ELF-1 (cell line): ENCODE measurements around the gene EEF1AKMT3.
"Not testable (repeated sequence)": the region's sequence is repeated elsewhere in the genome, so short reads cannot be mapped to it uniquely, and the experiment has no call there.

Source experiments
- DNase-seq: peaks from one replicate; pipeline ENCODE4 v3.0.0-alpha.2; 2016; ENCODE audit warnings: low read depth, low spot score

Gene EEF1AKMT3

DNA sequence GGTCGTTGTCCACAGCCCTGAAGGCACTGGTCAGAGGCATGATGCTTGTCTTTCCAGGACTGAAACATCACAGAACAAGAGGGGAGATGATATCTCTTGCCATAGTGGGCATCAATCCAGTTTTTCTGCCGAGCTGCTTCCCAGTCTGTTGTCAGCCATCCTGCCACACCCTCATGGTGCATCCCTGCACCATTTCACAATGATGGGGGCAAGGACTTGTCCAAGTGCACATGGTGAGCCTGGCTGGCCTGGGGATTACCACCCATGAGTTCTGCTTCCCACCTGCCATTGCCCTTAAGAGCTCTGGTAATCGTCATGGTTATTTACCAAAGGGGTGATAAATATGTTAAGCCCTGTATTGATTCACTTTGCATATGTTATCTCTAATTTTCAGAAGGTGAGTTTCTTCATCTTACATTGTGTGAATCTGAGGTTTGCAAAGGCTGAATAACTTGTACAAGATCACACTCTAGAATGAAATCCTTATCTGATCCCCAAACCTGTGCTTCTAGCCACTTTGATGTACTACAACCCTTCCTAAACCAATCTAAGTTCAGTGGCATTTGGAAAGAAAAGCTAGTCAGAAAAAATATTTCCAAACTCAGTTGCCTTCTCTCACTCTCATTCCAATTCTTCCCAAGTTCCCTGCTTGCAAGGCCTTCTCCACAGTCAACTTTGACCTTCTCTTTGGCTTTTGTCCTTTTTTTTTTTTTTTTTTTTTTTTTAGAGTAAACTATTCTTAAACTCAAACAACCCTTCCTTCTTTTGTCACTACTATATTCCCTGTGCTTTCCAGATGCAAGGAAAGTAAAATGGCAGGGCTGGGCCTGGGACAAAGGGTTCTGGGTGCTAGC is 43.8 kb downstream of the EEF1AKMT3 start:
- DNase-seq: no peak

DNA sequence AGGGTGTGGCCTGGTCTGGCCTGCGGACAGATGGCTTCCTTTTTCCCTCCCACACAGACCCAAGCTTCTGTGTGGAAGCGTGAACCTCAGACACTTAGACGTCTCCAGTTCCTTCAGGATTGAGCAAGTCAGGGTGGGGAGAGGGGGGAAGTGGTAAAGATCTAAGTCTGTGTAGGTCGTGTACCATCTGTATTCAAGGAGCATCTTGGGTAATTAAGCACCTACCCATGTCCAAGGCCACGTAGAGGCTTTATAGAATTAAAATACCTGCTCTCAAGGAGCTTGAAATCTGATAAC is 44.4 kb downstream of the EEF1AKMT3 start:
- no peak for DNase-seq

DNA sequence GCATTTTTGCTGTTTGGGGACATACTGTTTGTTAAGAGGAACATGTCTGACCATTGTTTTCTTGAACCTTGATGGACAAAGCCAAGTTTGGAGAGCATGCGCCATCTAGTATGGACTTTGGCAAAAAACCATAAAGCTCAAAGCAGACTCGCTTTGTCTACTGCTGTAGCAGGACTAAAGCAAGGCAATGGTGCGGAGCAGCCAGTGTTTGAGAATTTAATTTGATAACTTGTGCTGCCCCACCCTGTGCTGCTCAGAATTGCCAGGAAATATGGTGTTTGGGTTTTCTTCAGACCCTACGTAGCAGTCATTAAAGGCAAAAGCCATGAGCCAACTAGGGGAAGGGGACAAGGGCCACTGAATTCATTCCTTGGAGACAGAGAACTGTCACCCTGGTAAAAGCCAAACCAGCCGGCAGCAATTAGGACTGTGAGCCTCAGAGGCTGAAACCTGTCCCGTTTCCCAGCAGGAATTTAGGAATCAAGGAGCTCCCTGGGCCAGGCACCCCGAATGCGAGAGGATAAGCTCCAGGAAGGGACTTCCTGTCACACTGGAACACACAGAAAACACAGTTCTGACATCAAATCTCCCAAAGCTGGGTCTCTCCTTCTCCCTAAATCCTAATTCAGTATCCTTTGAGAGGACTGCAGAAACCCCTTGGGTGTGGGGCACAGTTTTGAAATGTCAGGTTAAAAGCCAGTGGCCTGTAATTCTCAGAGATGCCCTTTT is 45.0 kb downstream of the EEF1AKMT3 start:
- DNase-seq: no peak

DNA sequence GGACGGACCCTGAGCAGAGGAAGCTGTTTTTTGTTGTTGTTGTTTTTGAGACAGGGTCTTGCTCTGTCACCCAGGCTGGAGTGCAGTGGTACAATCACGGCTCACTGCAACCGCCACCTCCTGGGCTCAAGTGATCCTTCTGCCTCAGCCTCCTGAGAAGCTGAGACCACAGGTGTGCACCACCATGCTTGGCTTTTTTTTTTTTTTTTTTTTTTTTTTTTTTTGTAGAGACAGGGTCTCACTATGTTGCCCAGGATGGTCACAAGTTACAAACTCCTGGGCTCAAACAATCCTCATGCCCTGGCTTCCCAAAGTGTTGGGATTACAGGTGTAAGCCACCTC is 45.5 kb downstream of the EEF1AKMT3 start:
- not testable (repeated sequence) for DNase-seq

GRCh38 chr12:57820119-57820518 is 47.7 kb downstream of the EEF1AKMT3 start:
- DNase-seq: not testable (repeated sequence)

- not testable (repeated sequence) for DNase-seq
Measured at GRCh38 chr12:57821015-57821414, 48.6 kb downstream of the EEF1AKMT3 start.

GRCh38 chr12:57821474-57822214 is 49.2 kb downstream of the EEF1AKMT3 start:
- no peak for DNase-seq

DNA sequence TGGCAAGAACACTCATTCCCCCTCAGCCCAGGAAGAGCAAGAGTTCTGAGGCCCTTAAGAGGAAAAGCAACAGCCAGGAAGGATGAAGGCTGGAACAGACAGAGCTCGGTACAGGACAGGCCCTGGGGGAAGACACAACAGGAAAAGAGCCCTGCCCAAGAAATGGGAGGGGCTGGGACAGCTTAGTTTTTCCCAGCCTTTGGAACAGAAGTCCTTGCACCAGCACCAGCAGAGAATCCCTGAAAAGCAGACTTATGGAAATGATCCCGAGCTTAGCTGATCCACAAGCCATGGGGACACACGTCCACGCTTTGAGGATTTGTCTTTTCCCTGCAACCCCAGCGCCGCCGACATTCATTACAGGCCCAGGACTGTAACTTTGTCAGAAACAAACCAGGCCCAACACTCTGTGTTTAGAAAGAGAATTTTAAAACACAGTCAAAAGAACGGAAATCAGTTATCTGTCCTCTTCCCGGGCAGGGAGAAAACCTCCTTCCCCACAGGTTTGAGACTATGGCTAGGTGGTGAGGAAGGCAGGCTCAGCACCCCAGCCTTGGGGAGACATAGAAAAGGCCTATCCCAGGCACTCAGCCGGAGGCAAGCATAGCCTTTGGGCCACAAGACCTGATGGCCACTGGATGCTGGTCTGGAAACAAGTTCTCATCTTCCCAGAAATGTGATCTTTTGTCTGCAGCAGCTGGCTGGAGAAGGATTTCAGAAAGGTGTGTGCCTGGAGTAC is 50.1 kb downstream of the EEF1AKMT3 start:
- DNase-seq: no peak

DNA sequence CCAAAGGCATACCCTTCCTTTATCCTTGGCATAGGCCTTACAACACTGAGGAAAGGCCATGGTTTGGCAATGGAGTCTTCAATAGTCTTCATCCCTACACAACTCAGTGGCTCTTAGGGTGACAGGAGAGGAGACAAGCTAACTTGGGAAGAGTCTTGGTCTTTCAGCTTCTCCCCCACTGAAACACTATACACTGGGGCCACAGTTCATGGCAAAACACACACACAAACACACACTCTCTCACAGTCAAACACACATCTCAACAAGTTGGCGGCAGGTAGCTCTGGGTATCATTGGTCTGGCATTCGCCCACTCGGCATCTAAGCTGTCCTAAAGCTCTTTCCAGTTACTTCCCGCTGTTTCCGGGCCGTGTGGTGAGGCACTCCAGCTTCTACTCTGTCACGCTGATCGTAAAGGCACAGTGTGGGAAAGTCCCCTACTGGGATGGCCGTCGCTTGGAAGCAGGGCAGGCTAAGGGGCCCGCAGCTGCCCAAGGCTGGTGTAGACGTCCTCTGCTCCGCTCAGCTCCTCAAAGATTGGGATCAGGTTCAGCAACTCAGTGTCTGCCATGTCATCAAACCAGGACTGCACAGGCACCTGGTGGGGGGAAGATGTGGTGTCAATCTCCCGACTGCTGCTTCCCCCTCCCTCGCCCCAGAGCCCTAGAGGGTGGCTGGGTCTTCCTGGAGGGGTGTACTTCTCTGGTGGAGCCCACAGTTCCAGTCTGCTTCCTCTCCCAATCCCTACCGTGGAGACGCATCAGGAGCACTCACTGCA is 50.9 kb downstream of the EEF1AKMT3 start:
- no peak for DNase-seq

DNA sequence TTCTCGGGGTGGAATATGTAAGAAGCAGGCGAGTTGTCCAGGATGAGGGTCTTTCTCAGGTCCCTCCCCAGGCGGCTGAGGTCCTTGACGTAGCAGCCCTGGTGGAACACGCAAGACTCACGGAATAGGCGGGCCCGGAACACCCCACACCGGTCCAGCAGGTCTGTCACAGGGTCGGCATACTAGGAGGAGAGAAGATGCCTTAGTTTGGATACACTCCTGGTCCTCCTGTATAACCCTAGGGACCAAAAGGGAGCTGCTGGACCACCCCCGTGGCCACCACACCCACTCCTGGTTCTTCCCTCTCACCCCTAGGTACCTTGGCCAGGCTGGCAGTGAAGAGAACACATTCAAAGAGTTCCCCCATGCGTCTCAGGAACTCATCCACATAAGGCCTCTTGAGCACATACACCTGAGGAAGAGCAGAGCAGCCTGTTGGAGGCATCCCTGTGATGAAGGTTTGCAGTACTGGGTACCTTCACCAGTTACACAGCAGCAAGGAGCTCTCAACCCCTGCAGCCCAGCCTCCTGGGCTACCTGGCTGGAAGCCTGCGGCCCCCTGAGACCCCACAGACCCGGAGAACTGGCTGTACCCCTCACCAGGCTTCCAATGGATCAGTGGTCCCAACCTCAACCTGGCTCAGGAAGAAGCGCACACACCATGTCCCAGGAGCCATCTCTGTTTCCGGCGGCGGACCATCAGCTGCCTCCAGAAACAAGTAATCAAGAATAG is 51.7 kb downstream of the EEF1AKMT3 start:
- DNase-seq: no peak

DNA sequence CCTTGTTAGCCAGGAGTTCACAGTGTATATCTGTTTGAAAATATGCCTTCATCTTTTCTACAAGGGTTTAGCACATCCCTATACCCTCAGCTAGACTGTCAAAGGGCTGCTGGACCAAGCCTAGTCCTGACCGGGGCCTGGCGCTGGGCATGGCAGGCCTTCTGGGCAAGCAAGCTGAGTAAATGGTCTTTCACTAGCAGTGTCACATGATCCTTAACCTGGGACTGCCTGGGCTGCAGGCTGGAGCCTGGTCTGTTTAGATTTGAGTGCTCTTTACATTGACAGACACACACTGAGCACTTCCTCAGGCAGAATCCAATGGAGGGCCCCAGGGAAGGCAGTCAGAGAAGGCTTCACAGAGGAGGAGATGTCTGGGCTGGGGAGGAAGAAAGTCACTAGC is 53.0 kb downstream of the EEF1AKMT3 start:
- no peak for DNase-seq

- no peak for DNase-seq
Measured at GRCh38 chr12:57826400-57826799, 54.0 kb downstream of the EEF1AKMT3 start.

DNA sequence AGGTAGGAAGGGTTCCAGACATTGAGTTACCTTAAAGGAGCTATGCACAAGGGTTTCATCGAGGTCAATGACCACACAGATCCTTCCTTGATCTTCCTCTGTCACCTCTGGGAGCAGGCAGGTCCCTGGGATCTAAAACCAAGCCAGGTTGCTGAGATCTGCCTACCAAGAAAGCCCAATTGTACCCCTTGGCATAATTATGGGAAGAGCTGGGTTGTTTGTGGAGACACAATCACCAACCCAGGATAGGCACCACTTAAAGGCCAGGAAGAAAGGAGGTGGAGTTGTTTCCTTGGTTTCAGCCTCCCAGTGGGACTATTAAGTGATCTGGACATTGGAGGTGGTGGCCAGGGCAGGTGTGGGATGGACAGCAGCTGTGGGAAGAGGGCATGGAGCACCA is 54.6 kb downstream of the EEF1AKMT3 start:
- DNase-seq: no peak

GRCh38 chr12:57829025-57829777 is 56.8 kb downstream of the EEF1AKMT3 start:
- DNase-seq: no peak

DNA sequence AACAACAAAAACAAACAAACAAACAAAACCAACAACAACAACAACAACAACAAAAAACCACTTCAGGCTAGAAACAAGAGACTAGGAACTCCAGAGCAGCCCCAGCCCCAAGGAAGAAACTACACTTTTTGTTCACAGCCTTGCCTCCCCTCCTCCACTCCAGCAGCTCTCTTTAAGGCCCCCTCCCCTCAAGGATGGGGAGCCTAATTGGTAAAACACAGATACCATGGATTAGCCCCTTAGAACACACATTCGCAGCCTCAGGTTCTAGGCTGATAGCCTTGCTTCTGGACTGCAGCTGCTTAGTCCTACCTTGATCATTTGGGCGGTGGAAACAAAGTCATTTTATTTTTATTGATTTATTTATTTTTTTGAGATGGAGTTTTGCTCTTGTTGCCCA is 58.0 kb downstream of the EEF1AKMT3 start:
- DNase-seq: no peak
